HEK293 (cell line): ENCODE data around the gene ORC4.

Experiments
- CTCF ChIA-PET: fragments of 350-600 bp; formaldehyde crosslinking; extraction: SDS; loops from one replicate; lab custom pipeline; 2021; ENCODE audit warnings: antibody characterized with exemption; lab: Yijun Ruan, JAX
- POLR2A ChIA-PET: fragments of 300-600 bp; formaldehyde crosslinking; extraction: SDS; loops from one replicate; lab custom pipeline; 2020; ENCODE audit warnings: antibody characterized with exemption, inconsistent platforms; lab: Yijun Ruan, JAX
- H3K27ac ChIP-seq: fragments of 200-500 bp; sonication (Bioruptor generic); 2 replicates; pipeline ENCODE4 v1.5.1; 2014; ENCODE audit warnings: low read depth, low read length, control low read depth, inconsistent platforms; ENCODE audit errors: extremely low read depth
- H3K36me3 ChIP-seq, 2 experiments: fragments of 200-500 bp in 1 of 2; sonication (Bioruptor generic) in 1 of 2; 1 replicate in 1 of 2; 2 replicates in 1 of 2; pipeline ENCODE4 v1.5.1; 2014 to 2017; ENCODE audit warnings: inconsistent platforms in 2 of 2, low read length in 2 of 2; ENCODE audit not compliant: control insufficient read depth in 2 of 2, insufficient read depth in 1 of 2
- H3K4me1 ChIP-seq: fragments of 200-500 bp; sonication (Bioruptor generic); 2 replicates; pipeline ENCODE4 v1.5.1; 2014; ENCODE audit warnings: mild to moderate bottlenecking, low read length, inconsistent platforms; ENCODE audit not compliant: control insufficient read depth, insufficient read depth
- H3K4me3 ChIP-seq: 2 replicates; pipeline ENCODE4 v1.5.1; 2011; ENCODE audit warnings: low read depth, mild to moderate bottlenecking, control low read depth, low read length, moderate library complexity
- H3K9me3 ChIP-seq: fragments of 200-500 bp; sonication (Bioruptor generic); 2 replicates; pipeline ENCODE4 v1.5.1; 2014; ENCODE audit warnings: low read depth, low read length, inconsistent platforms; ENCODE audit not compliant: control insufficient read depth, insufficient read depth
- KLF17 ChIP-seq: fragments of 450-650 bp; formaldehyde crosslinking; IDR thresholded peaks from 2 replicates; pipeline ENCODE4 v1.5.1; 2016; ENCODE audit warnings: missing biosample characterization, missing genetic modification characterization
- OSR2 ChIP-seq: fragments of 450-650 bp; formaldehyde crosslinking; IDR thresholded peaks from 2 replicates; pipeline ENCODE4 v1.5.1; 2016; ENCODE audit warnings: missing biosample characterization, missing genetic modification characterization
- PBX3 ChIP-seq: sonication (generic); formaldehyde crosslinking; IDR thresholded peaks from 2 replicates; pipeline ENCODE4 v1.8.1; 2022; ENCODE audit warnings: mild to moderate bottlenecking, moderate library complexity, missing genetic modification reagents
- PRDM1 ChIP-seq: fragments of 450-650 bp; formaldehyde crosslinking; IDR thresholded peaks from 2 replicates; pipeline ENCODE4; 2016; ENCODE audit warnings: missing biosample characterization, missing genetic modification characterization
- PRDM6 ChIP-seq: fragments of 450-650 bp; formaldehyde crosslinking; IDR thresholded peaks from 2 replicates; pipeline ENCODE4 v1.5.1; 2017; ENCODE audit warnings: missing biosample characterization, missing genetic modification characterization
- SCRT2 ChIP-seq: fragments of 450-650 bp; formaldehyde crosslinking; IDR thresholded peaks from 2 replicates; pipeline ENCODE4 v1.5.1; 2016; ENCODE audit warnings: missing biosample characterization, missing genetic modification characterization
- YY2 ChIP-seq: fragments of 450-650 bp; formaldehyde crosslinking; IDR thresholded peaks from 2 replicates; pipeline ENCODE4 v1.5.1; 2016; ENCODE audit warnings: missing biosample characterization, missing genetic modification characterization
- ZBTB44 ChIP-seq: fragments of 450-650 bp; IDR thresholded peaks from 2 replicates; pipeline ENCODE4 v1.5.1; 2018; ENCODE audit warnings: missing biosample characterization, mild to moderate bottlenecking, missing genetic modification characterization
- ZBTB7A ChIP-seq: fragments of 450-650 bp; formaldehyde crosslinking; IDR thresholded peaks from 2 replicates; pipeline ENCODE4 v1.5.1; 2016; ENCODE audit warnings: low read depth, missing biosample characterization, missing genetic modification characterization
- ZNF155 ChIP-seq: fragments of 450-650 bp; formaldehyde crosslinking; IDR thresholded peaks from 2 replicates; pipeline ENCODE4 v1.5.1; 2016; ENCODE audit warnings: missing biosample characterization, missing genetic modification characterization
- ZNF211 ChIP-seq: fragments of 450-650 bp; formaldehyde crosslinking; IDR thresholded peaks from 2 replicates; pipeline ENCODE4 v1.5.1; 2016; ENCODE audit warnings: low read depth, missing biosample characterization, missing genetic modification characterization
- ZNF362 ChIP-seq: fragments of 450-650 bp; formaldehyde crosslinking; IDR thresholded peaks from 2 replicates; pipeline ENCODE4 v1.5.1; 2016; ENCODE audit warnings: missing biosample characterization, missing genetic modification characterization
- ZNF404 ChIP-seq: fragments of 450-650 bp; formaldehyde crosslinking; IDR thresholded peaks from 2 replicates; pipeline ENCODE4 v1.5.1; 2017; ENCODE audit warnings: missing biosample characterization, missing genetic modification characterization
- ZNF426 ChIP-seq: fragments of 450-650 bp; formaldehyde crosslinking; IDR thresholded peaks from 2 replicates; pipeline ENCODE4 v1.5.1; 2017; ENCODE audit warnings: missing biosample characterization, missing genetic modification characterization, mild to moderate bottlenecking, inconsistent platforms, moderate library complexity
- ZNF548 ChIP-seq: fragments of 450-650 bp; formaldehyde crosslinking; IDR thresholded peaks from 2 replicates; pipeline ENCODE4 v1.5.1; 2016; ENCODE audit warnings: missing biosample characterization, missing genetic modification characterization
- ZNF677 ChIP-seq: fragments of 450-650 bp; IDR thresholded peaks from 2 replicates; pipeline ENCODE4 v1.5.0; 2018; ENCODE audit warnings: missing biosample characterization, mild to moderate bottlenecking, missing genetic modification characterization, moderate library complexity
- ZNF747 ChIP-seq: fragments of 450-650 bp; formaldehyde crosslinking; IDR thresholded peaks from 2 replicates; pipeline ENCODE4 v1.5.1; 2016; ENCODE audit warnings: missing biosample characterization, missing genetic modification characterization
- ZNF76 ChIP-seq: fragments of 450-650 bp; formaldehyde crosslinking; IDR thresholded peaks from 2 replicates; pipeline ENCODE4; 2016; ENCODE audit warnings: low read depth, missing biosample characterization, missing genetic modification characterization, borderline replicate concordance

ORC4 gene

GRCh38 chr2:147888680-147889079, 131.9 kb downstream of the ORC4 start:
- Histone ChIP-seq H3K4me3 (no peak overlapping the region), H3K27ac (no peak overlapping the region), H3K36me3 (no peaks in the 10 kb centered on the region), H3K9me3 (no peaks in the 10 kb centered on the region), H3K4me1 (peaks cover 20% of the 10 kb centered on the region)
- TF ChIP-seq YY2 (tag by site-specific recombination), result no peak
- TF ChIP-seq ZBTB7A, result no peak
- TF ChIP-seq ZNF677 (tag by site-specific recombination), result no peak
- TF ChIP-seq PRDM1 (tag by site-specific recombination), result 0 out of 2 replicates have a peak, but pooled peaks have one; percentile 13
- 0 out of 2 replicates have a peak, but pooled peaks have one; percentile 17 for TF ChIP-seq ZNF362 (tag by site-specific recombination)
- TF ChIP-seq KLF17, result no peak
- peak; percentile 34; the same call in 1 of the 2 replicates for TF ChIP-seq PRDM6 (tag by site-specific recombination)
- no peak for TF ChIP-seq ZNF426
- no peak for TF ChIP-seq ZBTB44 (tag by site-specific recombination)
- POLR2A ChIA-PET, result no interaction called here
- CTCF ChIA-PET, result no interaction called here

- H3K27ac ChIP-seq, result no peak overlapping the region
- POLR2A ChIA-PET, result no interaction called here
- no peak for TF ChIP-seq ZNF76 (tag by site-specific recombination)
- no peak for TF ChIP-seq SCRT2 (tag by site-specific recombination)
- TF ChIP-seq ZNF155 (tag by site-specific recombination), result no peak
- TF ChIP-seq ZNF404 (tag by site-specific recombination), result no peak
- TF ChIP-seq PRDM6 (tag by site-specific recombination), result peak; percentile 70
- TF ChIP-seq PBX3 (CRISPR knock-in tag), result no peak
- TF ChIP-seq ZNF211, result no peak
- TF ChIP-seq OSR2 (tag by site-specific recombination), result 0 out of 2 replicates have a peak, but pooled peaks have one; percentile 16
- no peak for TF ChIP-seq ZNF548 (tag by site-specific recombination)
- no peak for TF ChIP-seq ZNF747 (tag by site-specific recombination)
- TF ChIP-seq, all 188 proteins: peak for 2
- Histone ChIP-seq H3K36me3 (no peaks in the 10 kb centered on the region), H3K4me1 (peaks cover 24% of the 10 kb centered on the region), H3K4me3 (no peak overlapping the region), H3K9me3 (no peaks in the 10 kb centered on the region)
- CTCF ChIA-PET, result no interaction called here
Observed at GRCh38 chr2:147886136-147886535, 134.4 kb downstream of the ORC4 start.
